ENCODE measurements around the gene C1QTNF8.
"Not testable (repeated sequence)": the region's sequence is repeated elsewhere in the genome, so short reads cannot be mapped to it uniquely, and the experiment has no call there.

The C1QTNF8 gene

GRCh38 chr16:1091992-1092552 is 4.0 kb downstream of the C1QTNF8 start:
- DNase-seq = no peak

- no peak for DNase-seq
Observed at GRCh38 chr16:1090620-1091587, 5.1 kb downstream of the C1QTNF8 start.

DNA sequence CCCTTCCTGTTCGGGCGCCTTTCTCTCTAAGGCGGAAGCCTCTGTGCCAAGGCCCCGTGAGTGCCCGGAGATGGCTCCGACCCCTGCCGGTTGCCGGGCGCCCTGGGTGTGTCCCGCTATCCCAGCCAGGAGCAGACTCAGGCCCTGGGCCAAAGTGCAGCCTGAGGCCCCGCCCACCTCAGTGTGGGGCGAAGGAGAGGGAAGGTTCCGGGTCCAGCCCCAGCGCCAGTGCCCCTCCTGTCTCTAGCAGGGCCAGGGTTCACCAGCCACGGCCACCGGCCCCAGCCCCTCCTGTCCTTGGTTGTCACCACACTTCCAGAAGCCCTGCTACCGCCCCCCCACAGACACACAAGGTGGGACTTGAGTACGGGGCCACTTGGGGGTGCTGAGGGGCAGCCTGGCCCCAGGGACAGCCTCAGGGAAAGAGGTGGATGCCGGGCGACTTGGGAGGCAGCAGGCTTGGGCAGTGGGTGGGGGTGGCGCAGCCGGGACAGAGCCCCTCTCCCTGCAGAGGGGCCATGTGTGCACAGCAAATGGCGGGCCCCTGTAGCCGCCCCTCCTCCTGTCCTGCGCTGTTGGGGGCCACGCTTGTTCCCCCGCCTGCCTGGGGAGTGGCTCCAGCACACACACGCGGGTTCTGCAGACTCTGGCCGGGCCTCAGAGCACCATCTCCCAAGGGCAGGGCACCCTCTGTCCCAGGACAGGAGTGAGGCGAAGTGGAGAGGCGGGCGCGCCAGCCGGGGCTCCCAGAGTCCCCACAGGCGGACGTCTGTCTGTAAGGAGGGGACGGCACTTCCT is 6.0 kb downstream of the C1QTNF8 start:
- DNase-seq = no peak

DNA sequence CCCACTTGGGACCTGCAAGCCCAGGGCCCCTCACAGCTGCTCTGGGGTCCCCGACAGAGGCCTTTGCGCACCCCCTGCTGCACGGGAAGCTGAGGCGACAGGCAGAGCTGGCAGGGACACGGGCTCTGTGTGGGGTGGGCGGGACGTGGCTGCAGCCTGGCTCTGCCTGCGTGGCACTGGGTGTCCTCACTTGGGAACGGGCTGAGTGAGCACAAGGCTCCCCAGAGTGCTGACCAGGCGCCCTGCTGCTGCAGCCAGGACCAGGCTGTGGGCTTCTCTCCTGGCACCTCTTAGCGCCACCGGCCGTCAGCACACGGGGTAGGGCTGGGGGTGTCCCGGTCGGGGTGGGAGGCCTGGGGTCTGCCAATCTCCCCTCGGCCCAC is 6.6 kb downstream of the C1QTNF8 start:
- DNase-seq = no peak

DNA sequence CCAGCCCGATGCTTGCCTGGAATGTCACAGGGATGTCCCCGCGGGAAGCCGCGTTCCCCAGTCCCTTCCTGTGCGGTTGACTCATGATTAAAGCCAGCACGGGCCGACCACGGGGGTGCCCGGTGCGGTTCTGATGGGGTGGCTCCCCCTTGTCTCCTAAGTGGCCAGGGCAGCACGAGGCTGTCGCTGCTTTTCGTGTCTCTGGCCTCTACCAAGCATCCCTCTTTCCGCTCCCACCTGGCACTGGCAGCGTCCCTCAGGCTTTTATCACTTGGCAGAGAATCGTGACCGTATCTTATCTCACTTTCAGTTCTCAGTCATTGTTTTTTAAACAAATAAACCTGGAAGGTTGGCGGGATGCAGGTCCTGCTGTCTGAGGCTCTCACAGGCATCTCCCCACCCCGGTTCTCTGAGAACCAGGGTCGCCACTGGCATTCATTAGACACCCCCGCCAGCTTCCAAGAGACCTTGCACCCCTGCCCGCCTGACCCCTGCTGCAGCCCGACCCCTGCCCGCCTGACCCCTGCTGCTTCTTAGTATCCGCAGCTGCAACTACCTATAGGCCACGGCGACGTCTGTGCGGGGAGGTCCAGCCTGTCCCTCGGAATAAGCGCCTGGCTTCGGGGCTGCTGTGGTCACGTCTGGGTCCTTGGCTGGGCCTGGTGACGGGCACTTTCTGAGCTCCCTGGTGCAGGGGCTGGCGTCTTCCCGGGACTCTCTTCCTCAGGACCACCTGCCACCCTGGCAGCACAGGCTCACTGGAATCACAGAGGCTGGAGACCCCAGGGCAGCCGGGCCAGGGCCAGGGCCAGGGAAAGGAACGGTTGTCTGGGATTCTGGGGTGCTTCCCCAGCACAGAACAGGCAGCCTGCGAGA is 7.5 kb downstream of the C1QTNF8 start:
- DNase-seq = no peak

DNA sequence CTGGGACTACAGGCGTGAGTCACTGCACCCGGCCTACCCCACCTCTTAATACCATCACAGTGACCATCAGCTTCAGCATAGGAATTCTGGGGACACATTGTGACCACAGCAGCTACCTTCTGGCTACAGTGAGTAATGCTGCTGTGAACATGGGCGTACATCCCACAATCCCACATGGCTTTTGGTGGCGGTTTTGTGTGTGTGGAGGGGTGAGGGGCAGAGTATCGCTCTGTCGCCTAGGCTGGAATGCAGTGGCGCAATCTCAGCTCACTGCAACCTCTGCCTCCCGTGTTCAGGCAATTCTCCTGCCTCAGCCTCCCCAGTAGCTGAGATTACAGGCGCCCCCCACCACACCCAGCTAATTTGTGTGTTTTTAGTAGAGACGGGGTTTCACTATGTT is 9.6 kb downstream of the C1QTNF8 start:
- DNase-seq = not testable (repeated sequence)

DNA sequence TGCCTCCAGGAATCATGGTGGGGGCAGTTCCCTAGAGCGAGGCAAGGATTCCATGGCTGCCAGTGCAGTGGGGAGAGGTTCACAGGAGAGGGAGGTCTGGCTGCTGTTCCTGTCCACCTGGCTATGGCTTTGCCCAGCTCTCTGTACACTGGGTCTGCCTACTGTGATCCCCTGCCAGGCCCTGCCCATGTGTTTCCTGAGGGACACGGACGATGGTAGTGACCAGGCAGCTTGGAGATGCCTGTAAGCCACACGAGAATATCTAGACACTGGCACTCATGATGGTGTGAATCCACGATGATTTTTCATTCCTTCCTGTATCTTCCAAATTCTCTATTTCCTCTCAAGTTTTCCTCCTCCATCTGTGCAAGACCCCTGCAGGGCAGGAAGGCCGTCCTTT is 11.1 kb downstream of the C1QTNF8 start:
- DNase-seq = no peak

DNA sequence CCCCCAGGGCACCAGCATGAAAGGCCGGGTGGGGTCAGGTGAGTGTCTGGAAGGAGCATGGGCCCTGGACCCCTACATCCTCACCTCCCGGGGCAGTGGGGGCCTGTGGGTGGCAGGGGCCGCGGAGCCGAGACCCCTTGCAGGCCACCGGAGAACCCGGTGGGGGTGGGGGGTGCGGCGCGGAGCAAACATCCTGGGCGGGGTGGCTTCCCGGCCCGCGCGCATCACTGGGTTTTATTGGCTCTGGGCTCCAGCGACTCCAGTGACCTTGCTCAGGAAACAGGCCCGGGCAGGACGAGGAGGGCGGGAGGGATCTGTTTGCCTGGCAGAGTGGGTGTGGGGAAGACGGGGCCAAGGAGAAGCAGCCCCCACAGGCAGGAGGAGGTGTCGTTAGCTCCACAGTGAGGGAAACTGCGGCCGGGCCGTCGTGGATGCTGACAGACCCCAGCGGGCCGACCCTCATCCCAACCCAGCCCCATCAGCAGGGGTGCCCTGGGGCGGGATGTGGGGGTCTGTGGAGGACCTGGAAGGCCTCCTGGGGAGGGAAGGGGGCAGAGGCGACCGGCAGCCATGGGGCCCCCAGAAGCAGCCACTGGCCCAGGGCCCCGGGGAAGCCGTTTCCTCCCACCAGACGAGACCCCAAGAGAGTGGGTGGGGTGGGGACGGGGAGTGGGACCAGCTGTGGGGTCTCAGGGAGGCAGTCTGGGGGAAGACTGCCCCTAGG is 12.9 kb downstream of the C1QTNF8 start:
- no peak for DNase-seq

DNA sequence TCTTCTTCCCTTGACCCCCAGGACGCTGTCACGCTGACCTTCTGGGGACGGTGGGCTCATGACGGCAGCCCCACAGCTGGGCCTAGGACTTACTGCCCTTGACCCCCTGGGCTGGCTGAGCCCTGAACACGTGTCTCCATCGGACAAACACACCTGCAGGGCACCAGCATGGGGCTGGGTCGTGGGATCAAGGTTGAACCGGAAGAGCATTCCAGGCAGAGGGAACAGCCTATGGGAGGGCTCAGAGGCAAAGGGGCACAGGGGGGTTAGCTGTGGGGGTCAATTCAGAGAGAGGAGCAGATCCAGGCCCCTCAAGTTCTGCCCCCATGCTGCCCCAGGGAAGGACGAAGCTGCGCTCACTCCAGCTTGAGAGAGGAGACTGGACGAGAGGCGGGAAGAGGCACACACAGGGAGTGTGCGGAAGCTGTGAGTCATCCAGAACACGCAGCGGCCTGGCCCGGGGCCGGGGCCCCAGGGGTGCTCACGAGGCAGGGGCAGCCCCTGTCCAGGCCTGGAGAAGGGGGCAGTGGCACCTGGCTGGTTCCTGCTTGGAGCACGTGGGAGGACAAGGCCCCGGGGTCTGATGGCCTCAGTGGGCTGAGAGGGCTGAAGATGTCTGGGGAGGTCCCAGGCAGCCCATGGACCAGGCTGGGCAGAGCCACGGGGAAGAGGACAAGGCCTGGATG is 13.6 kb downstream of the C1QTNF8 start:
- no peak for DNase-seq

GRCh38 chr16:1081734-1082265 is 14.2 kb downstream of the C1QTNF8 start:
- no peak for DNase-seq

GRCh38 chr16:1080801-1081733 is 15.0 kb downstream of the C1QTNF8 start:
- DNase-seq = no peak

GRCh38 chr16:1079786-1080525 is 16.1 kb downstream of the C1QTNF8 start:
- DNase-seq = no peak

- no peak for DNase-seq
Observed at GRCh38 chr16:1079341-1079740, 16.7 kb downstream of the C1QTNF8 start.

DNA sequence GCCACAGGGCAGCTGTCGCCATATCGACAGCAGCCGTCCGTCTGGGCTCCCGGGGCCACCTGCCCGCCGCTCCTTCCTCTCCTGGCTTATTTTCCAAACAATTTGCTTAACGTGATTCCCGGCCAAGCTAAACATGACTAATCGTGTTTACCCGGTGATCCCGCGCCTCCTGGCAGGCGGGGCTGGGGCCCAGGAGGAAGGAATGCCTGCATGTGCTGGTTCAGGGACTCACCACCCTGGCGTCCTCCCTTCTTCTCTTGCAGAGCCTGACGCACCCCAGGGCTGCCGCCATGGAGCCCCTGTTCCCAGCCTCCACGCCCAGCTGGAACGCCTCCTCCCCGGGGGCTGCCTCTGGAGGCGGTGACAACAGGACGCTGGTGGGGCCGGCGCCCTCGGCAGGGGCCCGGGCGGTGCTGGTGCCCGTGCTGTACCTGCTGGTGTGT is 17.4 kb downstream of the C1QTNF8 start:
- DNase-seq = peak; percentile 63

DNA sequence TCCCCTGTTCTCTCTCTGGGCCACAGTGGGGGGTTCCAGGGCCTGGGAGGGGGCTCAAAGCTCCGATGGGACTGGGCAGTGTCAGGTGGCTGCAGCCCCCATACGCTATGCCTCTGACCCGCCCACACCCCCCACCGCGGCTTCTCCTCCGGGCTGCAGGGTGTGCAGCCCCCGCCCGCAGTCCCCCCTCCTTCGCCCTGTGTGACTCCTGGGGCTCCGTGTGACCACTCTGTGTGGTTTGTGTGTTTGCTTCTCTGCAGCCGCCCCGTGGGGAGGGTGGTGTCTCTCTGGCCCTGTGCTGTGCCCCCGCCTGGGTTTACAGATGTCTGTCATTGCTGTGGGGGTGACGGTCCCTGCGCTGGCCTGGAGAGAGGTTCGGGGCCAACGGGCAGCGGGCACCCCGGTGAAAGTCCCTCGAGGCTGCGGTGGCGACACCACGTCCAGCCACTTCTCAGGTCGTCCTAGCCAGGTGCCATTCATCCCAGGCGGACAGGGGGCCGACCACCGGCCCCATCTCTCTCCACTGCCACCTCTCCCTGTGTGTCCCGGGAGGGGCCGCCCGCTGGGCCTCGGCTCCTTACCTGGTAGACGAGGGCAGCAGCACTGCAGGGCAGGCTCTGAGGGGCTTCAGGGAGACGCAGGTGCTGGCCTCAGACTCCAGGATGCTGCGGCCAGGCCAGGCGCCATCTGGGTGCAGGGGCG is 18.0 kb downstream of the C1QTNF8 start:
- no peak for DNase-seq

DNA sequence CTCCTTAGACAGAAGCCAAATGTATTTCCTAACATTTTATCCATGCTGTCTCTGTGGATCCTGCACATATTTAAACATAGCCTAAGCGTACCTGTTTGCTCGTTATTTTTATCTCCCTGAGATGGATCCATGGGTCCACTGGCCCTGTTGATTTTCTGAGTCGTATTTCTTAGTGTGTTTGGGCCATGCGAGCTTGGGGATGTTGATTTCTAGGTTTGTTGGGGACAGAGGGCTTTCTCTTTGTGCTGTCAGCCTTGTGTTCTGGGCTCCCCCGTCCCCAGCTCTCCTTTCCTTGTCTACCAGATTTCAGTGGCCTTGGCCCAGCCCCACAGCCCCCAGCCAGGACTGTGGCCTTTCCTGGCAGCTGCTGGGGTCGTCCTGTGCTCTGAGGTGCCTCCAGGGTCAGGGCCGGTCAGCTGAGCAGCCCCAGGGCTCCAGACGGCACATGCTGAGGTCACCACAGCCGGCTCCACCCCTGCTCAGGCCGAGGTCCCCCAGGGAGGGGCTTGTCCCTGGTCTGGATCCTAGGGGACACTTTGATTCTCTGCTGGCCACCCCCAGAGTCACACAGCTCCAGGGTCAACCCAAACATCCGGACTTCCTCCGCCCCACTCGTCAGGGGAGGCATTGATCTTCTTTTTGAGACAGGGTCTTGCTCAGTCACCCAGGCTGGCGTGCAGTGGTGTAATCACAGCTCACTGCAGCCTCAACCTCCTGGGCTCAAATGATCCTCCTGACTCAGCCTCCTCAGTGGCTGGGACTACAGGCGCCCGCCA is 19.1 kb downstream of the C1QTNF8 start:
- no peak for DNase-seq

DNA sequence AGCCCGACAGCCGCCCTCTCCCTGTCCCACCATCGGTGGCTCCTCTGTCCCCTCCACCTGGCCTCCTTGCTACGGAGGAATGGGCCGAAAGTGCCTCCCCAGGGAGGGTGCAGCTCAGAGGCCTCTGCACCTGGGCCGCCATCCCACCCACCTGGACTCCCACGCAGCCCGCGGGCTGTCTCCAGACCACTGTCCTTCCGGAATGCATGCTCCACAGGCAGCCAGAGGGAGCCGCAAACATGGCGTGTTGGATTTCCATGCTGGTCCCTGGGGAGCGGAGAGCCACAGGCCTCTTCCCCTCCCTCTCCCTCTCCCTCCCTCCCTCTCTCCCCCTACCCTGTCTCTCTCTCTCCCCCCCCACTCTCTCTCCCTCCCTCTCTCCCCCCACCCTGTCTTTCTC is 20.5 kb downstream of the C1QTNF8 start:
- DNase-seq = no peak

DNA sequence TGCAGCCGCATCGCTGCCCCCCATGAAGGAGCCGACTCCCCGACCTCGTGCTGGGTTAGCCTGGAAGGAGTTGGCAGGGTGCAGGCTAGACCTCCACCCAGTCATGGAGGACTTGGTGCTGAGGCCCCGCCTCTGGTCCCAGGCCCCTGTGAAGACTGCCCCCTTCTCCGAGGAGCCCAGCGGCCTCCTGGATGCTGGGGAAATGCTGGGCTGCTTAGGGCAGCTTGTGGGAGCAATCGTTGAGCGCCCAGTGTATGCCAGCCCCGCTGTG is 21.7 kb downstream of the C1QTNF8 start:
- no peak for DNase-seq
